Coronary artery (tissue), 2 donors: ENCODE measurements around the gene KIF26B.
"Not testable (repeated sequence)": the region's sequence is repeated elsewhere in the genome, so short reads cannot be mapped to it uniquely, and the experiment has no call there.

ENCODE experiments used
- DNase-seq: peaks from one replicate; pipeline ENCODE4 v3.0.0-alpha.2; 2017; ENCODE audit warnings: low spot score
- H3K27ac ChIP-seq, 2 donors: fragments of 200-600 bp; sonication (generic); one replicate each; pipeline ENCODE4 v1.5.1; 2016 to 2019
- H3K4me3 ChIP-seq: fragments of 200-600 bp; sonication (generic); 2 replicates; pipeline ENCODE4 v1.5.1; 2016; ENCODE audit warnings: mild to moderate bottlenecking, moderate library complexity
- CTCF ChIP-seq: fragments of 200-600 bp; sonication (generic); IDR thresholded peaks from one replicate; pipeline ENCODE4 v1.5.1; 2019; ENCODE audit warnings: antibody characterized with exemption

KIF26B gene

GRCh38 chr1:245716561-245716960 is 561.8 kb downstream of the KIF26B start:
- H3K27ac ChIP-seq: no peak overlapping the region
- H3K4me3 ChIP-seq: no peak overlapping the region
- DNase-seq: no peak
- TF ChIP-seq CTCF: no peak

- DNase-seq: no peak
- no peak overlapping the region for H3K27ac ChIP-seq
- TF ChIP-seq CTCF: no peak
- no peak overlapping the region for H3K4me3 ChIP-seq
Observed at GRCh38 chr1:245717611-245718010, 562.8 kb downstream of the KIF26B start.

- DNase-seq: no peak
- H3K4me3 ChIP-seq: no peak overlapping the region
- no peak for TF ChIP-seq CTCF
- H3K27ac ChIP-seq: no peak overlapping the region
Observed at GRCh38 chr1:245718123-245718522, 563.3 kb downstream of the KIF26B start.

- DNase-seq: no peak
- no peak overlapping the region for H3K4me3 ChIP-seq
- no peak overlapping the region for H3K27ac ChIP-seq
- no peak for TF ChIP-seq CTCF
Observed at GRCh38 chr1:245718951-245719350, 564.2 kb downstream of the KIF26B start.

GRCh38 chr1:245721488-245721887 is 566.7 kb downstream of the KIF26B start:
- Histone ChIP-seq H3K4me3 (no peak overlapping the region), H3K27ac (no peak overlapping the region)
- DNase-seq: no peak
- TF ChIP-seq CTCF: no peak

- not testable (repeated sequence) for H3K4me3 ChIP-seq, DNase-seq, H3K27ac ChIP-seq
Observed at GRCh38 chr1:245728035-245728434, 573.2 kb downstream of the KIF26B start.

- DNase-seq: no peak
- no peak overlapping the region for H3K27ac ChIP-seq
- TF ChIP-seq CTCF: no peak
Observed at GRCh38 chr1:245730801-245731200, 576.0 kb downstream of the KIF26B start.

GRCh38 chr1:245740336-245740735 is 585.6 kb downstream of the KIF26B start:
- not testable (repeated sequence) for DNase-seq, H3K4me3 ChIP-seq

More at GRCh38 chr1:245730801-245731200, 576.0 kb downstream of the KIF26B start:
- no peak overlapping the region for H3K4me3 ChIP-seq

More at GRCh38 chr1:245740336-245740735, 585.6 kb downstream of the KIF26B start:
- H3K27ac ChIP-seq: not testable (repeated sequence)
